Measurements from ENCODE around the gene SPATA20.

Gene SPATA20

GRCh38 chr17:50560185-50560824 is 13.3 kb downstream of the SPATA20 start, which contains the start of gene CACNA1G:
CACNA1G (plus strand) TSS chr17:50560715; CDS start chr17:50561460, 745 bp downstream.
- peak; percentile 70 to 89 for DNase-seq

- DNase-seq, result peak in 1 of 2 donors; percentile 14
Observed at GRCh38 chr17:50560931-50561745, 14.2 kb downstream of the SPATA20 start.

GRCh38 chr17:50561746-50562141 is 14.8 kb downstream of the SPATA20 start:
- no peak for DNase-seq

GRCh38 chr17:50562242-50563091 is 15.5 kb downstream of the SPATA20 start:
- no peak for DNase-seq

- no peak for DNase-seq
Observed at GRCh38 chr17:50563092-50563511, 16.1 kb downstream of the SPATA20 start.

GRCh38 chr17:50564916-50565315 is 17.9 kb downstream of the SPATA20 start:
- DNase-seq, result peak; percentile 44 to 58

GRCh38 chr17:50565402-50566350 is 18.7 kb downstream of the SPATA20 start:
- no peak for DNase-seq

- no peak for DNase-seq
Observed at GRCh38 chr17:50566886-50567285, 19.9 kb downstream of the SPATA20 start.

GRCh38 chr17:50568659-50569058 is 21.7 kb downstream of the SPATA20 start:
- DNase-seq, result no peak

GRCh38 chr17:50569592-50569991 is 22.6 kb downstream of the SPATA20 start:
- DNase-seq, result no peak

- no peak for DNase-seq
Observed at GRCh38 chr17:50570032-50570431, 23.1 kb downstream of the SPATA20 start.

- DNase-seq, result no peak
Observed at GRCh38 chr17:50570528-50570927, 23.6 kb downstream of the SPATA20 start.

GRCh38 chr17:50571681-50572080 is 24.7 kb downstream of the SPATA20 start:
- no peak for DNase-seq

- no peak for DNase-seq
Observed at GRCh38 chr17:50572541-50572940, 25.6 kb downstream of the SPATA20 start.

- DNase-seq, result peak; percentile 29 to 31
Observed at GRCh38 chr17:50573866-50574611, 27.1 kb downstream of the SPATA20 start.

- no peak for DNase-seq
Observed at GRCh38 chr17:50575581-50576210, 28.7 kb downstream of the SPATA20 start.

- DNase-seq, result no peak
Observed at GRCh38 chr17:50576864-50577263, 29.9 kb downstream of the SPATA20 start.

GRCh38 chr17:50577451-50577954 is 30.5 kb downstream of the SPATA20 start:
- DNase-seq, result no peak

- DNase-seq, result no peak
Observed at GRCh38 chr17:50578173-50578572, 31.2 kb downstream of the SPATA20 start.

- DNase-seq, result no peak
Observed at GRCh38 chr17:50579399-50579798, 32.4 kb downstream of the SPATA20 start.

- no peak for DNase-seq
Observed at GRCh38 chr17:50580646-50581045, 33.7 kb downstream of the SPATA20 start.

All from inflammatory macrophage treated with lipopolysaccharide for 1 hour (primary cell).